Ishikawa (cell line): ENCODE measurements around the gene SH3TC2.

ENCODE experiments used
- CEBPB ChIP-seq: IDR thresholded peaks from 2 replicates; pipeline ENCODE4 v1.6.1; 2012
- CREB1 ChIP-seq: IDR thresholded peaks from 2 replicates; pipeline ENCODE4 v1.6.1; 2012; ENCODE audit warnings: low read depth
- EGR1 ChIP-seq: IDR thresholded peaks from 2 replicates; pipeline ENCODE4 v1.6.1; 2012
- EP300 ChIP-seq: IDR thresholded peaks from 2 replicates; pipeline ENCODE4 v1.6.1; 2012; ENCODE audit warnings: borderline replicate concordance
- FOXM1 ChIP-seq: IDR thresholded peaks from 2 replicates; pipeline ENCODE4 v1.6.1; 2012; ENCODE audit warnings: low read depth, borderline replicate concordance
- MAX ChIP-seq: IDR thresholded peaks from 2 replicates; pipeline ENCODE4 v1.6.1; 2012
- NFIC ChIP-seq: IDR thresholded peaks from 2 replicates; pipeline ENCODE4 v1.6.1; 2012
- RAD21 ChIP-seq: IDR thresholded peaks from 2 replicates; pipeline ENCODE4 v1.6.1; 2012; ENCODE audit warnings: low read depth
- REST ChIP-seq: IDR thresholded peaks from 2 replicates; pipeline ENCODE4 v1.6.1; 2012; ENCODE audit warnings: low read depth, mild to moderate bottlenecking
- TCF12 ChIP-seq: IDR thresholded peaks from 2 replicates; pipeline ENCODE4 v1.6.1; 2012; ENCODE audit warnings: low read depth
- TEAD4 ChIP-seq: IDR thresholded peaks from 2 replicates; pipeline ENCODE4 v1.6.1; 2012
- USF1 ChIP-seq: IDR thresholded peaks from 2 replicates; pipeline ENCODE4 v1.6.1; 2012

GRCh38 chr5:149082271-149082670 is 19.4 kb upstream of the SH3TC2 start:
- no peak for TF ChIP-seq REST
- TF ChIP-seq NFIC, result no peak
- TF ChIP-seq TEAD4, result no peak
- no peak for TF ChIP-seq EP300
- TF ChIP-seq CEBPB, result no peak
- TF ChIP-seq CREB1, result no peak
- TF ChIP-seq USF1, result no peak
- TF ChIP-seq RAD21, result no peak
- TF ChIP-seq TCF12, result no peak
- no peak for TF ChIP-seq EGR1
- no peak for TF ChIP-seq FOXM1
- no peak for TF ChIP-seq MAX
